ENCODE data around the gene TMPRSS9.

GRCh38 chr19:2389594-2389993 lies 29.5 kb downstream of the TMPRSS9 start:
- no peak for TF ChIP-seq CEBPB (IDR thresholded peaks at IDR 0.05)
- TF ChIP-seq YY1 (IDR thresholded peaks at IDR 0.05; ENCODE audit: low read depth), result no peak
- TF ChIP-seq MAX (IDR thresholded peaks at IDR 0.05), result no peak
- TF ChIP-seq REST (IDR thresholded peaks at IDR 0.05; ENCODE audit: low read depth), result no peak
- no peak for TF ChIP-seq EGR1 (IDR thresholded peaks at IDR 0.05)

All from Ishikawa (cell line).